Esophagus (tissue), 2 donors: Measurements from ENCODE around the gene MKNK2. TPM values are rescaled to one million over a fixed set of nuclear protein-coding genes. Genes with fewer than 3 reads are reported as not detected.
"Not testable (repeated sequence)": the region's sequence is repeated elsewhere in the genome, so short reads cannot be mapped to it uniquely, and the experiment has no call there.

Source experiments
- H3K27ac ChIP-seq, 2 donors: one replicate each; pipeline ENCODE4 v1.5.1; 2013; ENCODE audit warnings: low read depth in 2 of 2, mild to moderate bottlenecking in 2 of 2, inconsistent platforms in 1 of 2, low read length in 1 of 2, moderate library complexity in 1 of 2
- H3K27me3 ChIP-seq, 2 donors: one replicate each; pipeline ENCODE4 v1.6.1; 2013; ENCODE audit warnings: low read length in 2 of 2, control low read depth in 1 of 2, mild to moderate bottlenecking in 1 of 2; ENCODE audit not compliant: insufficient read depth in 2 of 2, control insufficient read depth in 1 of 2
- H3K36me3 ChIP-seq, 2 donors: one replicate each; pipeline ENCODE4 v1.6.1; 2013; ENCODE audit warnings: low read length in 1 of 2; ENCODE audit not compliant: control insufficient read depth in 2 of 2, insufficient read depth in 2 of 2
- H3K4me1 ChIP-seq, 2 donors: one replicate each; pipeline ENCODE4 v1.6.1; 2013; ENCODE audit warnings: low read length in 1 of 2; ENCODE audit not compliant: control insufficient read depth in 2 of 2, insufficient read depth in 2 of 2
- H3K4me3 ChIP-seq, 2 donors: one replicate each; pipeline ENCODE4 v1.5.1; 2013; ENCODE audit warnings: low read length in 2 of 2, mild to moderate bottlenecking in 2 of 2, low read depth in 1 of 2, moderate library complexity in 1 of 2
- H3K9me3 ChIP-seq, 2 donors: one replicate each; pipeline ENCODE4 v1.6.1; 2013; ENCODE audit warnings: mild to moderate bottlenecking in 2 of 2, low read depth in 1 of 2, low read length in 1 of 2, moderate library complexity in 1 of 2; ENCODE audit not compliant: control insufficient read depth in 2 of 2, insufficient read depth in 1 of 2
- WGBS, 2 donors: extraction: QIAGEN DNeasy Blood & Tissue Kit; methylation state at CpG; one replicate each; pipeline ENCODE4 v1.1.7; 2013; 5-methylcytosine and 5-hydroxymethylcytosine counted together
- polyA plus RNA-seq, 2 donors: library from polyadenylated mRNA; stranded (reverse); fragments of 200-250 nt; gene quantifications; one replicate each; pipeline ENCODE4 v1.2.3, GENCODE V29; 2013
- donor health status: healthy with polysubstance abuse.
- donor health status: Bipolar disorder and iron deficiency.

The MKNK2 gene
- polyA plus RNA-seq, 2 donors: 167 to 244 TPM

DNA sequence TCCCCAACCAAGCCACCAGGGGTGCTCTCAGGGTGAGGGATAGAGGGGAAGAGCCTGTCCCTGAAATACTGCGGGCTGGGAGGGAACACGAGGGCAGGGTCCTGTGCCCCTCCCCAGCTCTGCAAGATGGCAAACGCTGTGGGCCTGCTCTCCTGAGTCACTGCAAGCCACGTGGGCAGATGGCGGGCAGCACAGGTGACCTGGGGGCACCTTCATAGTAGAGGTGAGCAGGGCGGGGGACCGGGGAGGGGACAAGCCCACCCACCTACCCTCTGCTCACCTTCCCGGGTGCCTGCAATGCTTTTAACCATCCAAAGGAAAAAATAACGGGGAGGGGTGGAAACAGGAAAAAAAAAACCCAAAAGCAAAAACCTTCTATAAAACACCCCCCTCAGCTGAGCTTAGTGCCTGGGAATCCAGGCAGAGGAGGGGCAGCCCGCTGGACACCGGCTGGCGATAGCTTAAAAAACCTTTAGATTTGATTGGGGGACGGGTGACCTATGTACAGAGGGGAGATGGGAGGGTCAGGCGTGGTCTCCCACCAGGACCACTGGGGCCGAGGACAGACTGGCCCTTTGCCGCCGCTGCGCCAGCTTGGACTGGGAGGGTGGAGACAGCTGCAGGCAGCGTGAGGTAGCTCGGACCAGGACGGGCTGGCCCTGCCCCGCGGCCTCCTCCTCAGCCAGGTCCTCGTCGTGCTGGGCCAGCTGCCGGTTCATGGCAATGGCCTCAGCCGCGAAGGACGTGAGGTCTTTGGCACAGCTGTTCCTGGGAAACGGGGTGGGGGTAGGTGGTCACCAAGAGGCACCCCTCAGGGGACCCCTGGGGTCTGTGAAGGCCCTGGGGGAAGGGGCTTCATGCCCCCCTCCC is 11.7 kb downstream of the MKNK2 start:
- H3K36me3 ChIP-seq: peaks cover 3 to 44% of the 10 kb centered on the region in 2 donors
- H3K4me1 ChIP-seq: peaks cover 9 to 30% of the 10 kb centered on the region in 2 donors
- 78 to 83% methylated on average over 30 of the region's 30 CpGs for WGBS, 2 donors
- H3K27me3 ChIP-seq: no peaks in the 10 kb centered on the region
- peak overlapping the region; percentile 14 to 50 for H3K27ac ChIP-seq
- H3K9me3 ChIP-seq: peaks cover 0 to 9% of the 10 kb centered on the region in 2 donors
- no peak overlapping the region for H3K4me3 ChIP-seq

- no peak overlapping the region for H3K4me3 ChIP-seq
- peak overlapping the region in 1 of 2 donors; percentile 2 for H3K27ac ChIP-seq
- H3K4me1 ChIP-seq: peaks cover 9 to 26% of the 10 kb centered on the region in 2 donors
- 86% methylated on average over 40 to 44 of the region's 44 CpGs for WGBS, 2 donors
- peaks cover 3 to 40% of the 10 kb centered on the region in 2 donors for H3K36me3 ChIP-seq
- H3K9me3 ChIP-seq: peaks cover 0 to 9% of the 10 kb centered on the region in 2 donors
- H3K27me3 ChIP-seq: no peaks in the 10 kb centered on the region
Measured at GRCh38 chr19:2038284-2039088, 12.6 kb downstream of the MKNK2 start.

- no peaks in the 10 kb centered on the region for H3K27me3 ChIP-seq
- WGBS, 2 donors: 72 to 76% methylated on average over 24 of the region's 24 CpGs
- H3K36me3 ChIP-seq: peaks cover 3 to 35% of the 10 kb centered on the region in 2 donors
- H3K9me3 ChIP-seq: peaks cover 0 to 9% of the 10 kb centered on the region in 2 donors
- peaks cover 5 to 19% of the 10 kb centered on the region in 2 donors for H3K4me1 ChIP-seq
- H3K4me3 ChIP-seq: no peak overlapping the region
- H3K27ac ChIP-seq: peak overlapping the region in 1 of 2 donors; percentile 27
Measured at GRCh38 chr19:2037651-2038255, 13.3 kb downstream of the MKNK2 start.

GRCh38 chr19:2036424-2036823 is 14.6 kb downstream of the MKNK2 start:
- Histone ChIP-seq H3K36me3 (peaks cover 3 to 28% of the 10 kb centered on the region in 2 donors), H3K27ac (peak overlapping the region in 1 of 2 donors; percentile 9), H3K4me1 (peaks cover under 1 to 14% of the 10 kb centered on the region in 2 donors), H3K4me3 (no peak overlapping the region), H3K27me3 (no peaks in the 10 kb centered on the region), H3K9me3 (peaks cover 0 to 9% of the 10 kb centered on the region in 2 donors)
- WGBS, 2 donors: 90 to 97% methylated on average over 8 of the region's 8 CpGs

DNA sequence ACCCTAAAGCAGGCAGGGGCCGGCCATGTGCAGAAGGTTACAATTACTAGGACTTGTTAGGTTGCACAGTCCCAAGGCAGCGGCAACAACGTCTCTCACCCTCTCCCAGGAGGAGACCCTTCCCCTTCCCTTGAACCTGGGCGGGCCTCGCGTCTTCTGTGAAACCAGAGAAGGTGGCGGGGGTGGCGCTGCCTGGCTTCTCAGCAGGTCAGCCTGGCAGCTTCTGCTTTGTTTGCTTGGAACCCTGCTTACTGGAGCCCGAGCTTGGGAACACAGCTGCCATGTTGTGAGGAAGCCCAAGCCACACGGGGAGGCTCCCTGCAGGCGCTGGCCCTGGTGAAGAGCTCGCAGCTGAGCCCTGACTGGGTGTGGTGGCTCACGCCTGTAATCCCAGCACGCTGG is 15.5 kb downstream of the MKNK2 start:
- peak overlapping the region; percentile 34 to 82 for H3K27ac ChIP-seq
- H3K9me3 ChIP-seq: peaks cover 0 to 9% of the 10 kb centered on the region in 2 donors
- H3K27me3 ChIP-seq: no peaks in the 10 kb centered on the region
- no peak overlapping the region for H3K4me3 ChIP-seq
- H3K36me3 ChIP-seq: peaks cover 3 to 21% of the 10 kb centered on the region in 2 donors
- 83% methylated on average over 14 of the region's 14 CpGs for WGBS, 2 donors
- peaks cover 0 to 7% of the 10 kb centered on the region in 2 donors for H3K4me1 ChIP-seq

DNA sequence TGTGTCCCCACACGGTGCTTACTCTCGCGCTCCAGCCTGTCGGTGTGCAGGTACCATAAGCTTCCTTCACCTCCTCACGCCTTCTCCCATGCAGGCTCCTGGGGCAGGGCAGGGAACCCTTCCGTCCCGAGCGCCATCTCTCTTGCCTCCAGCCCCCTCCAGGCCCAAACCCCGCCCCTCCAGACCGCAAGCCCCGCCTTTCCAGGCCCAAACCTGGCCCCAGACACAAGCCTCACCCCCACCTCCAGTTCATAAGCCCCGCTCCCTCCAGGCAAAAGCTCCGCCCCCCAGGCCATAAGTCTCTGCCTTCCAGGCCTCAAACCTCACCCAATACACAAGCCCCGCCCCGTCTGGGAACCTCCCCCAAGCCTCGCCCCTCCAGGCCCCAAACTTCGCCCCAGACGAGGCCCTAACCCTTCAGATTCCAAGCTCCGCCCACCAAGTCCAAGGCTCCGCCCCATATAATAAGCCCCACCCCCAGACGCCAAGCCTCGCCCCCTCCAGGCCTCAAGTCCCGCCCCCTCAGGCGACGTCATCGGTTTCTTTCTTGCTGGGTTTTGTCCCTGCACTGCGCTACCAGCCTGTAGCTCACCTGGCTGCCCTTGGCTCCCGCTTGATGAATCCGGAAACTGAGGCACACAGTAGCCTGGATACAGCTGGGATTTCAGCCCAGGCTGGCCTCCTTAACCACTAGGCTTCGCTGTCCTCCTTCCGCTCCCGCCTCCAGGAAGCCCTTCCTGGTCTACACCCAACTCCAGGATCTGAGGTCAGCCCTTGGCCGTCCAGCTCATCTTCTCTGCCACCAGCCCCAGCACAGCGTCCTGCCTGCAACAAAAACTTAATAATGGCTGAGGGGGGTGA is 16.1 kb downstream of the MKNK2 start:
- H3K4me3 ChIP-seq: no peak overlapping the region
- H3K27ac ChIP-seq: peak overlapping the region; percentile 65 to 82
- 38 to 44% methylated on average over 34 of the region's 34 CpGs for WGBS, 2 donors
- peaks cover 3 to 14% of the 10 kb centered on the region in 2 donors for H3K36me3 ChIP-seq
- H3K27me3 ChIP-seq: no peaks in the 10 kb centered on the region
- H3K4me1 ChIP-seq: peaks cover 0 to 6% of the 10 kb centered on the region in 2 donors
- peaks cover 0 to 9% of the 10 kb centered on the region in 2 donors for H3K9me3 ChIP-seq

DNA sequence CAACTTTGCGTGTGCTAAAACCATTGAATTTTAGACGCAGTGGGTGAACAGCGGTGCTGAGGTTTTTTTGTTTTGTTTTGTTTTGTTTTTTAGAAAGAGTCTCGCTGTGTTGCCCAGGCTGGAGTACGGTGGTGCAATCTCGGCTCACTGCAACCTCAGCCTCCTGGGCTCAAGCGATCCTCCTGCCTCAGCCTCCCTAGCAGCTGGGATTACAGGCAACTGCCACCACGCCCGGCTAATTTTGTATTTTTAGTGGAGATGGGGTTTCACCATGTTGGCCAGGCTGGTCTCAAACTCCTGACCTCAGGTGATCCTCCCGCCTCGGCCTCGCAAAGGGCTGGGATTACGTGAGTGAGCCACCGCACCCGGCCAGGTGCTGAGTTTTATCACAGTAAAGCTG is 16.8 kb downstream of the MKNK2 start:
- not testable (repeated sequence) for H3K9me3 ChIP-seq, H3K4me1 ChIP-seq, H3K36me3 ChIP-seq, H3K27me3 ChIP-seq, H3K4me3 ChIP-seq
- WGBS, 2 donors: 82 to 90% methylated on average over 15 of the region's 15 CpGs
- H3K27ac ChIP-seq: peak overlapping the region; percentile 82 to 97

- H3K27ac ChIP-seq: peak overlapping the region; percentile 80 to 97
- 65 to 68% methylated on average over 9 of the region's 9 CpGs for WGBS, 2 donors
- no peak overlapping the region for H3K4me3 ChIP-seq
- H3K4me1 ChIP-seq: peaks cover 0 to 6% of the 10 kb centered on the region in 2 donors
- no peaks in the 10 kb centered on the region for H3K27me3 ChIP-seq
- peaks cover 0 to 4% of the 10 kb centered on the region in 2 donors for H3K36me3 ChIP-seq
- peaks cover 0 to 9% of the 10 kb centered on the region in 2 donors for H3K9me3 ChIP-seq
Measured at GRCh38 chr19:2033825-2034159, 17.3 kb downstream of the MKNK2 start.
